HepG2 (cell line): Measurements from ENCODE around the gene RTEL1. TPM values are rescaled to one million over a fixed set of nuclear protein-coding genes. Genes with fewer than 3 reads are reported as not detected.
A peak's percentile ranks its signal among the peaks of the same experiment; 100 is the strongest.

Source experiments
- BHLHE40 ChIP-seq: IDR thresholded peaks from 2 replicates; pipeline ENCODE4 v1.6.1; 2011; ENCODE audit warnings: low read length, improper control_type of control experiment
- DNMT1 ChIP-seq: sonication (generic); formaldehyde crosslinking; IDR thresholded peaks from 2 replicates; pipeline ENCODE4 v1.5.1; 2020; ENCODE audit warnings: mild to moderate bottlenecking, missing genetic modification reagents
- FLYWCH1 ChIP-seq: sonication (generic); formaldehyde crosslinking; IDR thresholded peaks from 2 replicates; pipeline ENCODE4 v1.8.1; 2023; ENCODE audit warnings: mild to moderate bottlenecking, missing genetic modification reagents
- HHEX ChIP-seq: IDR thresholded peaks from 2 replicates; pipeline ENCODE4 v1.6.1; 2016; ENCODE audit warnings: control low read depth
- HMGA1 ChIP-seq: sonication (generic); formaldehyde crosslinking; conservative IDR thresholded peaks from 2 replicates; pipeline ENCODE4 v1.4.0; 2020; ENCODE audit warnings: missing genetic modification reagents
- JDP2 ChIP-seq: sonication (generic); formaldehyde crosslinking; IDR thresholded peaks from 2 replicates; pipeline ENCODE4 v1.8.1; 2022; ENCODE audit warnings: missing genetic modification reagents, borderline replicate concordance
- KAT2B ChIP-seq: fragments of 150-350 bp; IDR thresholded peaks from 2 replicates; pipeline ENCODE4 v1.6.1; 2014; ENCODE audit warnings: low read depth, low read length, borderline replicate concordance
- NONO ChIP-seq, 2 experiments: fragments of 450-650 bp in 1 of 2; sonication (generic) in 1 of 2; formaldehyde crosslinking in 1 of 2; IDR thresholded peaks in 1 of 2; conservative IDR thresholded peaks in 1 of 2; 2 replicates each; pipeline versions ENCODE4 v1.6.1 to v1.8.0; 2017 to 2022; ENCODE audit warnings: mild to moderate bottlenecking in 1 of 2, missing genetic modification reagents in 1 of 2, moderate library complexity in 1 of 2
- RFXANK ChIP-seq: IDR thresholded peaks from 2 replicates; pipeline ENCODE4 v1.6.1; 2016
- SYNCRIP ChIP-seq: fragments of 200-400 bp; formaldehyde crosslinking; IDR thresholded peaks from 2 replicates; pipeline ENCODE4 v1.6.1; 2018; ENCODE audit warnings: mild to moderate bottlenecking, low read depth, low read length; ENCODE audit not compliant: insufficient read depth
- TEAD2 ChIP-seq: sonication (generic); formaldehyde crosslinking; IDR thresholded peaks from 2 replicates; pipeline ENCODE4 v1.9.0; 2021; ENCODE audit warnings: missing genetic modification reagents
- THAP8 ChIP-seq: sonication (generic); formaldehyde crosslinking; IDR thresholded peaks from 2 replicates; pipeline ENCODE4 v1.5.1; 2020; ENCODE audit warnings: missing genetic modification reagents, mild to moderate bottlenecking, borderline replicate concordance
- THYN1 ChIP-seq: sonication (generic); formaldehyde crosslinking; IDR thresholded peaks from 2 replicates; pipeline ENCODE4 v1.8.1; 2023; ENCODE audit warnings: low read depth, mild to moderate bottlenecking, moderate library complexity, missing genetic modification reagents, borderline replicate concordance
- ZFP1 ChIP-seq: IDR thresholded peaks from 2 replicates; pipeline ENCODE4 v1.6.1; 2016
- ZFP36 ChIP-seq: fragments of 150-350 bp; IDR thresholded peaks from 2 replicates; pipeline ENCODE4 v1.6.1; 2018; ENCODE audit warnings: borderline replicate concordance, low read length, low read depth; ENCODE audit not compliant: partially characterized antibody
- ZKSCAN5 ChIP-seq: sonication (generic); formaldehyde crosslinking; IDR thresholded peaks from 2 replicates; pipeline ENCODE4 v1.5.1; 2020; ENCODE audit warnings: mild to moderate bottlenecking, missing genetic modification reagents
- ZNF207 ChIP-seq: fragments of 450-650 bp; IDR thresholded peaks from 2 replicates; pipeline ENCODE4 v1.6.1; 2016; ENCODE audit warnings: antibody characterized with exemption, borderline replicate concordance
- ZNF296 ChIP-seq: sonication (generic); formaldehyde crosslinking; conservative IDR thresholded peaks from 2 replicates; pipeline ENCODE4 v1.5.0; 2020; ENCODE audit warnings: mild to moderate bottlenecking, missing genetic modification reagents
- ZNF549 ChIP-seq: sonication (generic); formaldehyde crosslinking; IDR thresholded peaks from 2 replicates; pipeline ENCODE4 v1.5.0; 2020; ENCODE audit warnings: missing genetic modification reagents
- ZNF607 ChIP-seq: sonication (generic); formaldehyde crosslinking; IDR thresholded peaks from 2 replicates; pipeline ENCODE4 v1.5.1; 2020; ENCODE audit warnings: missing genetic modification reagents, mild to moderate bottlenecking, borderline replicate concordance
- ZNF629 ChIP-seq: sonication (generic); formaldehyde crosslinking; conservative IDR thresholded peaks from 2 replicates; pipeline ENCODE4 v1.5.0; 2020; ENCODE audit warnings: missing genetic modification reagents
- ZNF781 ChIP-seq: sonication (generic); formaldehyde crosslinking; IDR thresholded peaks from 2 replicates; pipeline ENCODE4 v1.5.1; 2020; ENCODE audit warnings: borderline replicate concordance, mild to moderate bottlenecking, missing genetic modification reagents; ENCODE audit errors: not compliant biosample characterization
- polyA plus RNA-seq, 8 experiments: library from polyadenylated mRNA; depleted of rRNA in 3 of 8; stranded (reverse) in 7 of 8; unstranded in 1 of 8; fragments of >200 nt; fragmentation: Illumina TruSeq in 4 of 8; extraction: Trizol in 4 of 8; gene quantifications; 2 replicates each; pipeline versions ENCODE4 v1.2.1 to v1.2.3, GENCODE V29; 2011 to 2016; ENCODE audit warnings: low read depth in 4 of 8, missing spikeins in 1 of 8, mixed read lengths in 1 of 8; ENCODE audit not compliant: insufficient read depth in 1 of 8
- total RNA-seq, 5 experiments: library from RNA; depleted of rRNA; stranded (reverse); fragments of >200 nt; fragmentation: Illumina TruSeq; extraction: Trizol; gene quantifications; 2 replicates each; pipeline ENCODE4 v1.2.3, GENCODE V29; 2016; ENCODE audit warnings: low read depth in 1 of 5
- TF ChIP-seq, protein P1 (sequence below): sonication (generic); formaldehyde crosslinking; IDR thresholded peaks from 2 replicates; pipeline ENCODE4 v1.4.0; 2020; ENCODE audit warnings: missing genetic modification reagents, low read depth, mild to moderate bottlenecking, borderline replicate concordance
- TF ChIP-seq, protein P2 (sequence below): sonication (generic); formaldehyde crosslinking; IDR thresholded peaks from 2 replicates; pipeline ENCODE4 v1.5.1; 2020; ENCODE audit warnings: missing genetic modification reagents, mild to moderate bottlenecking, borderline replicate concordance
- TF ChIP-seq, protein P3 (sequence below): sonication (generic); formaldehyde crosslinking; IDR thresholded peaks from 2 replicates; pipeline ENCODE4 v1.8.1; 2023; ENCODE audit warnings: mild to moderate bottlenecking, inconsistent platforms, moderate library complexity, missing genetic modification reagents, borderline replicate concordance
- TF ChIP-seq, protein P4 (sequence below): sonication (generic); formaldehyde crosslinking; IDR thresholded peaks from 2 replicates; pipeline ENCODE4 v1.4.0; 2020; ENCODE audit warnings: mild to moderate bottlenecking, missing genetic modification reagents

RTEL1 gene
- total and polyA plus RNA-seq, 2 of the 13 experiments (the other 11 are each of a cell fraction or from before 2014, with no cell fraction given) = 21.8 to 36.4 TPM

DNA sequence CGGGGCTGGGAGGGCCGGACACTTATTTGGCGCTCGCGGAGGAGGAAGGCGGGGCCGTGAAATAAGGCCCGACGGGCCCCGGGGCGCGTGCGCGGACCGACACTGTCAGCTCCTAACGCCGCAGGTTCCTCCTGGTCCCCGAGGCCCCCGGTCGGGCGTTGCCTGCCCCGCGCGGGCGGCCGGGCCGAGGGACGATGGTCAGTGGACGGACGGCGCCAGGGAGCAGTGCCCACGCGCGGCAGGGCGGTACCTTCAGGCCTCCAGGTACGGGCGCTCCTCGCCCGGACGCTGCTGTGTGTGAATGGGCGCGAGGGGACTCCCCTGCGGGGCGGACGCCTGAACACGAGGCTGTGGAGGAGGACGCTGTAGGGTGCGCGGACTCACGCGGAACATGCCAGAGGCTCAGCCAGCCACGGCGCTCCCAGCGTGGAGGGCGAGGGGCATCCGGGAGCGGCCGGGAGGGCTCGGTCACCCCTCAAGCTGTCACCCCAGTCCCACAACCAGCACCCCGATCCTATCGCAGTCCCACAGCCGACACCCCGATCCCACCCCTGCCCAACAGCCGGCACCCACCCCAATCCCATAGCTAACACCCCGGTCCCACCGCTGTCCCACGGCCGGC, 30.9 kb upstream of the RTEL1 start (continued):
- peak; percentile 95 for TF ChIP-seq THAP8 (CRISPR knock-in tag)
- peak; percentile 78; the same call in 1 of the 2 replicates for TF ChIP-seq DNMT1
- no peak for TF ChIP-seq ZFP1
- no peak for TF ChIP-seq NONO (IDR thresholded peaks at IDR 0.05)
- TF ChIP-seq NONO (CRISPR knock-in tag; conservative IDR thresholded peaks at IDR 0.05) = peak; percentile 98
- no peak for TF ChIP-seq SYNCRIP
- TF ChIP-seq ZKSCAN5 (CRISPR knock-in tag) = 0 out of 2 replicates have a peak, but pooled peaks have one; percentile 8
- peak; percentile 60; the same call in 1 of the 2 replicates for TF ChIP-seq ZNF549
- TF ChIP-seq BHLHE40 = no peak
- TF ChIP-seq RFXANK = 0 out of 2 replicates have a peak, but pooled peaks have one; percentile 62
- no peak for TF ChIP-seq TEAD2 (CRISPR knock-in tag)
- TF ChIP-seq ZNF207 = no peak
- no peak for TF ChIP-seq FLYWCH1 (CRISPR knock-in tag)
- TF ChIP-seq, protein P1, sequence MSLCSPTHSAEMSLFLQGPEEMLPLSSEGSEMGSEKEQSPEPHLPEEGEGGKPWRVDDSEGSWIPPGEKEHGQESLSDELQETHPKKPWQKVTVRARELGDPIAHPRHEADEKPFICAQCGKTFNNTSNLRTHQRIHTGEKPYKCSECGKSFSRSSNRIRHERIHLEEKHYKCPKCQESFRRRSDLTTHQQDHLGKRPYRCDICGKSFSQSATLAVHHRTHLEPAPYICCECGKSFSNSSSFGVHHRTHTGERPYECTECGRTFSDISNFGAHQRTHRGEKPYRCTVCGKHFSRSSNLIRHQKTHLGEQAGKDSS (CRISPR knock-in tag) = peak; percentile 99
- TF ChIP-seq HHEX (CRISPR knock-in tag) = no peak
- TF ChIP-seq, protein P2, sequence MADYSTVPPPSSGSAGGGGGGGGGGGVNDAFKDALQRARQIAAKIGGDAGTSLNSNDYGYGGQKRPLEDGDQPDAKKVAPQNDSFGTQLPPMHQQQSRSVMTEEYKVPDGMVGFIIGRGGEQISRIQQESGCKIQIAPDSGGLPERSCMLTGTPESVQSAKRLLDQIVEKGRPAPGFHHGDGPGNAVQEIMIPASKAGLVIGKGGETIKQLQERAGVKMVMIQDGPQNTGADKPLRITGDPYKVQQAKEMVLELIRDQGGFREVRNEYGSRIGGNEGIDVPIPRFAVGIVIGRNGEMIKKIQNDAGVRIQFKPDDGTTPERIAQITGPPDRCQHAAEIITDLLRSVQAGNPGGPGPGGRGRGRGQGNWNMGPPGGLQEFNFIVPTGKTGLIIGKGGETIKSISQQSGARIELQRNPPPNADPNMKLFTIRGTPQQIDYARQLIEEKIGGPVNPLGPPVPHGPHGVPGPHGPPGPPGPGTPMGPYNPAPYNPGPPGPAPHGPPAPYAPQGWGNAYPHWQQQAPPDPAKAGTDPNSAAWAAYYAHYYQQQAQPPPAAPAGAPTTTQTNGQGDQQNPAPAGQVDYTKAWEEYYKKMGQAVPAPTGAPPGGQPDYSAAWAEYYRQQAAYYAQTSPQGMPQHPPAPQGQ (CRISPR knock-in tag) = peak; percentile 6; the same call in 1 of the 2 replicates
- TF ChIP-seq THYN1 = peak; percentile 91; the same call in 1 of the 2 replicates
- peak; percentile 83 for TF ChIP-seq ZNF296 (CRISPR knock-in tag)
- no peak for TF ChIP-seq KAT2B
- TF ChIP-seq ZNF607 (CRISPR knock-in tag) = peak; percentile 97
- TF ChIP-seq, protein P3, sequence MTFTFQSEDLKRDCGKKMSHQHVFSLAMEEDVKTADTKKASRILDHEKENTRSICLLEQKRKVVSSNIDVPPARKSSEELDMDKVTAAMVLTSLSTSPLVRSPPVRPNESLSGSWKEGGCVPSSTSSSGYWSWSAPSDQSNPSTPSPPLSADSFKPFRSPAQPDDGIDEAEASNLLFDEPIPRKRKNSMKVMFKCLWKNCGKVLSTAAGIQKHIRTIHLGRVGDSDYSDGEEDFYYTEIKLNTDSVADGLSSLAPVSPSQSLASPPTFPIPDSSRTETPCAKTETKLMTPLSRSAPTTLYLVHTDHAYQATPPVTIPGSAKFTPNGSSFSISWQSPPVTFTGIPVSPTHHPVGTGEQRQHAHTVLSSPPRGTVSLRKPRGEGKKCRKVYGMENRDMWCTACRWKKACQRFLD (CRISPR knock-in tag) = peak; percentile 70; the same call in 1 of the 2 replicates
- TF ChIP-seq ZFP36 = no peak
- no peak for TF ChIP-seq HMGA1
- peak; percentile 37; the same call in 1 of the 2 replicates for TF ChIP-seq ZNF629 (CRISPR knock-in tag)
- TF ChIP-seq JDP2 = peak; percentile 73; the same call in 1 of the 2 replicates
- TF ChIP-seq, protein P4, sequence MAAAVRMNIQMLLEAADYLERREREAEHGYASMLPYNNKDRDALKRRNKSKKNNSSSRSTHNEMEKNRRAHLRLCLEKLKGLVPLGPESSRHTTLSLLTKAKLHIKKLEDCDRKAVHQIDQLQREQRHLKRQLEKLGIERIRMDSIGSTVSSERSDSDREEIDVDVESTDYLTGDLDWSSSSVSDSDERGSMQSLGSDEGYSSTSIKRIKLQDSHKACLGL = peak; percentile 97
- no peak for TF ChIP-seq ZNF781 (CRISPR knock-in tag)
